AG09309 (cell line): Measurements from ENCODE around the gene BGLAP.

Experiments used
- DNase-seq: peaks from one replicate; pipeline ENCODE4 v3.0.0-alpha.2; 2010; ENCODE audit warnings: low read depth
- H3K4me3 ChIP-seq: 2 replicates; pipeline ENCODE4 v1.5.1; 2011; ENCODE audit warnings: mild to moderate bottlenecking, low read depth, low read length, moderate library complexity; ENCODE audit not compliant: control insufficient read depth
- CTCF ChIP-seq: IDR thresholded peaks from 2 replicates; pipeline ENCODE4 v1.5.1; 2011; ENCODE audit warnings: mild to moderate bottlenecking, low read depth, low read length, inconsistent platforms; ENCODE audit not compliant: insufficient read depth, control insufficient read depth; ENCODE audit errors: missing control alignments

BGLAP gene

DNA sequence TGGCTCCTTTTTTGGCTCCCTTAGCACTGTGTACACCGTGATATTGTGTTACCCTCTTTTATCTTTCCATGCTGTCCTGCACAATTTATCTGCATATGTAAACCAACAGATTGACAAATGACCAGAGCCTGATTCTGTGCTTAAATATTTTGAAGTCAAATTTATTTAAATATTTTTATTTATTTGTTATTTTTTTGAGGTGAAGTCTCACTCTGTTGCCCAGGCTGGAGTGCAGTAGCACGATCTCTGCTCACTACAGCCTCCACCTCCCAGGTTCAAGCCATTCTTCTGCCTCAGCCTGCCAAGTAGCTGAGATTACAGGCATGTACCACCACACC lies 16.3 kb upstream of the BGLAP start:
- TF ChIP-seq CTCF: no peak
- no peak overlapping the region for H3K4me3 ChIP-seq
- no peak for DNase-seq

DNA sequence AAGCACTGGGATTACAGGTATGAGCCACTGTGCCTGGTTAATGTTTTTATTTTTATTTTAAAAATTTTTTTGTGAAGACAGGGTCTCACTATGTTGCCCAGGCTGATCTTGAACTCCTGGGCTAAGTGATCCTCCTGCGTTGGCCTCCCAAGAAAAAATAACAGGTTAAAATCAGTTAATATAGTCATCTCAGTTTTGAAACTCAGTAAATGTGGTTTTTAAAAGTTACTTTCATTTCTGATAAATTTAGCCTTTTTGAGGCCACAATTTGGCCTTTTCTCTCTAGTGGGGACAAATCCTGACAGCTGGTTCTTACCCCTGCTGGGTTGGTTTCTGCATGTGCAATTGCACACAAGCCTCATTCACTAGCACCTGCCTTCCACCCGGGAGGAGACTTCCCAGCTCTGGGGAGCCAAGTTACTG lies 15.9 kb upstream of the BGLAP start:
- no peak for DNase-seq
- no peak for TF ChIP-seq CTCF
- H3K4me3 ChIP-seq: no peak overlapping the region

DNA sequence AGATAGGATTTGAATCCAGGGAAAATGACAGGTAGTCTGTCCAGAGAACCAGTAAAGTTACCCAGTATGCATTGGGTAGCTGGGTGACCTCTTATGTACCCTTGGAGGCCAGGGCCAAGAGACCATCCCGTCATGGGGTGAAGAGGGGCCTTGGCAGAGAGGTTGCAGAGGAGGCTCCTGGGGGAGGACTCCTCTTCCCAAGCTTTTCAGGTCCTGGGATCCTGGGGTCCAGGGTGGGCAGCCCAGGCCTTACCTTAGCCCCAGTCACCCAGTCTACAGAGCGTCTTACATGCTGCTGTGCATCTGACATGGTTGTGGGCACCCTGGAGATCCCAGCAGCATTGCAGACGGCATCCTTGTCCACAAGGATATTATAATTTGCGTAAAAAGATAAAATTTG lies 15.2 kb upstream of the BGLAP start:
- TF ChIP-seq CTCF: no peak
- H3K4me3 ChIP-seq: no peak overlapping the region
- DNase-seq: no peak

- no peak overlapping the region for H3K4me3 ChIP-seq
- no peak for TF ChIP-seq CTCF
- DNase-seq: no peak
Observed at GRCh38 chr1:156228501-156228900, 13.5 kb upstream of the BGLAP start.

DNA sequence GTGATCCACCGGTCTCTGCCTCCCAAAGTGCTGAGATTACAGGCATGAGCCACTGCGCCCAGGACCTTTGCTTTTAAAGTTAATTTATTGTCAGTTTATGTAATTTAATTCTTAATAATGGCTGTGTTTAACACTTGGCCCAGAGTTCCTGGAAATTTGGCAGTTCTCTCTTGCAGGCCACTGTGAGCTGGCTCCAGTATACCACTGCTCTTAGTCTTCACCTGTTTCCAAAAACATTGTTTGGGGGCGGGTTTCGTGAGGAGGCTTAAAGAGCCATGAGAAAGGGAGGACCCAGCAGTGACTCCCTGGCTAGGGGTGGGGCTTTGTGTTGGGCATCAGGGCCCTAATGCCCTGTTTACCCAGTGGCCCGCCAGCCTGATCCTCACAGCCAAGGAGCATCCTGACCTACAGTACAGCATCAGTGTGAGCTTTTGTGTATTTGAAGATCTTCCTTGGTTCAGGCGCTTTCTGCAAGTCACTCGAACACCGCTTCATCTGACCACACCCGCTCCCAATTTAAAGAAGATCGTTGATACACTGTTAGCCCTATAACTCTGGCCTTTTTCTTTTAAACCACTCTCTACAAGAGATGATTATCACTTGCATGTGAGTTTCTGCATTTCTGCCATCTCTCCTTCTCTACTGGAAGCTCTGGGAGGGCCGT lies 12.0 kb upstream of the BGLAP start:
- no peak for DNase-seq
- TF ChIP-seq CTCF: no peak
- no peak overlapping the region for H3K4me3 ChIP-seq

- no peak for TF ChIP-seq CTCF
- DNase-seq: no peak
- H3K4me3 ChIP-seq: no peak overlapping the region
Observed at GRCh38 chr1:156230473-156230837, 11.5 kb upstream of the BGLAP start.

DNA sequence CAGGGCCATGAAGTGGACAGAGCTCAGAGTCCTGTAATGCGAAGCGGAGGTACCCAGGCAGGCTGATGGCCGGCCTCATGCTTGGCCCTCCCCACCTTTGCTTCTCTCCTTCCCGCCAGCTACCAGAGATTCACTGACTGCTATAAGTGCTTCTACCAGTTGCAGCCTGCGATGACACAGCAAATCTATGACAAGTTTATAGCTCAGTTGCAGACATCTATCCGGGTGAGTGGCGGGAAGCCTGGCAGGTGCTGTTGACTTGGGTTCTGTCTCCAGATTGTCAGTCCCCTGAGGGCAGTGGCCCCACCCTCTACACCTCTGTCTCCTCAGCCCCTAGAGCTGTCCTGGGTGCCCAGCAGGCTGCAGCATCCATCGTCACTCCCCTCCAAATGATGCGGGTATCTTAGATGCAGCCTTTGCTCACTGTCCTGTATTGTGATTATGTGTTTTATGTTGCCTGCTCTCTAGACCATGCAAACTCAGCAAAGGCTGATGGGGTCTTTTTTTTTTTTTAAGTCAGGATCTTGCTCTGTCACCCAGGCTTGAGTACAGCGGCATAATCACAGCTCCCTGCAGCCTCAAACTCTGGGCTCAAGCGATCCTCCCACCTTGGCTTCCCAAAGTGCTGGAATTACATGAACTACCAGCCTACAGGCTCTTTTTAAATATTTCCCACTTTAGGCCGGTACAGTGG lies 9.6 kb upstream of the BGLAP start:
- TF ChIP-seq CTCF: no peak
- H3K4me3 ChIP-seq: no peak overlapping the region
- DNase-seq: no peak
